HG03521 (cell line): Measurements from ENCODE around the gene TSC22D2.
"Not testable (repeated sequence)": the region's sequence is repeated elsewhere in the genome, so short reads cannot be mapped to it uniquely, and the experiment has no call there.

Source experiments
- ATAC-seq: cut with Tn5 transposase; IDR thresholded peaks from one replicate; pipeline ENCODE4 v1.9.1; 2021; ENCODE audit warnings: mild to moderate bottlenecking, moderate library complexity; ENCODE audit not compliant: unreplicated experiment

Gene TSC22D2

GRCh38 chr3:150446470-150446977 is 38.4 kb downstream of the TSC22D2 start:
- ATAC-seq, result no peak

- ATAC-seq, result no peak
These were observed 39.0 kb downstream of the TSC22D2 start for GRCh38 chr3:150447084-150447483.

GRCh38 chr3:150447631-150448465 is 39.8 kb downstream of the TSC22D2 start:
- no peak for ATAC-seq

- ATAC-seq, result no peak
These were observed 41.1 kb downstream of the TSC22D2 start for GRCh38 chr3:150449169-150449721.

- no peak for ATAC-seq
These were observed 42.8 kb downstream of the TSC22D2 start for GRCh38 chr3:150450916-150451315.

GRCh38 chr3:150451329-150452048 is 43.4 kb downstream of the TSC22D2 start:
- ATAC-seq, result no peak

GRCh38 chr3:150453353-150453752 is 45.3 kb downstream of the TSC22D2 start:
- no peak for ATAC-seq

GRCh38 chr3:150454085-150454484 is 46.0 kb downstream of the TSC22D2 start:
- ATAC-seq, result no peak

- no peak for ATAC-seq
These were observed 46.5 kb downstream of the TSC22D2 start for GRCh38 chr3:150454622-150455021.

- ATAC-seq, result no peak
These were observed 47.2 kb downstream of the TSC22D2 start for GRCh38 chr3:150455341-150455740.

- no peak for ATAC-seq
These were observed 49.9 kb downstream of the TSC22D2 start for GRCh38 chr3:150458001-150458400.

GRCh38 chr3:150460484-150460883 is 52.4 kb downstream of the TSC22D2 start:
- ATAC-seq, result no peak

GRCh38 chr3:150461399-150461798 is 53.3 kb downstream of the TSC22D2 start:
- ATAC-seq, result no peak

GRCh38 chr3:150462108-150462507 is 54.0 kb downstream of the TSC22D2 start:
- no peak for ATAC-seq

GRCh38 chr3:150464684-150465083 is 56.6 kb downstream of the TSC22D2 start:
- ATAC-seq, result no peak

- no peak for ATAC-seq
These were observed 59.3 kb downstream of the TSC22D2 start for GRCh38 chr3:150467381-150467780.

GRCh38 chr3:150469031-150469930 is 61.2 kb downstream of the TSC22D2 start:
- ATAC-seq, result no peak

GRCh38 chr3:150469931-150470740 is 62.0 kb downstream of the TSC22D2 start:
- ATAC-seq, result no peak

- no peak for ATAC-seq
These were observed 64.3 kb downstream of the TSC22D2 start for GRCh38 chr3:150472421-150472820.

- ATAC-seq, result not testable (repeated sequence)
These were observed 65.1 kb downstream of the TSC22D2 start for GRCh38 chr3:150473161-150473560.
